Vagina (tissue), 2 donors: ENCODE results near the gene IFNAR2. TPM values are rescaled to one million over a fixed set of nuclear protein-coding genes. Genes with fewer than 3 reads are reported as not detected.

Source experiments
- DNase-seq, 2 donors: peaks; one replicate each; pipeline ENCODE4 v3.0.0-alpha.2; 2017; ENCODE audit errors: extremely low spot score in 2 of 2
- H3K27ac ChIP-seq: fragments of 200-600 bp; sonication (generic); one replicate; pipeline ENCODE4 v1.5.1; 2019
- H3K27me3 ChIP-seq: fragments of 200-600 bp; sonication (generic); one replicate; pipeline ENCODE4 v1.5.1; 2019
- H3K36me3 ChIP-seq, 2 donors: fragments of 200-600 bp; sonication (generic); one replicate each; pipeline ENCODE4 v1.5.1; 2017 to 2019
- H3K4me1 ChIP-seq: fragments of 200-600 bp; sonication (generic); one replicate; pipeline ENCODE4 v1.5.1; 2019
- H3K4me3 ChIP-seq, 2 donors: fragments of 200-600 bp; sonication (generic); 1 replicate in 1 of 2; 2 replicates in 1 of 2; pipeline ENCODE4 v1.5.1; 2016 to 2019
- H3K9me3 ChIP-seq: fragments of 200-600 bp; sonication (generic); one replicate; pipeline ENCODE4 v1.5.1; 2019
- CTCF ChIP-seq, 3 experiments: fragments of 450-650 bp in 2 of 3; fragments of 200-600 bp in 1 of 3; sonication (generic) in 1 of 3; IDR thresholded peaks; one replicate each; pipeline ENCODE4 v1.5.1; 2017 to 2019; ENCODE audit warnings: antibody characterized with exemption in 3 of 3, mild to moderate bottlenecking in 2 of 3, moderate library complexity in 2 of 3
- POLR2A ChIP-seq, 2 donors: fragments of 450-650 bp; IDR thresholded peaks; one replicate each; pipeline ENCODE4 v1.6.1; 2017; ENCODE audit warnings: antibody characterized with exemption in 2 of 2, mild to moderate bottlenecking in 2 of 2, moderate library complexity in 2 of 2
- POLR2AphosphoS5 ChIP-seq, 2 donors: sonication (generic); formaldehyde crosslinking; IDR thresholded peaks; one replicate each; pipeline ENCODE4 v1.9.0; 2017; ENCODE audit warnings: antibody characterized with exemption in 2 of 2, mild to moderate bottlenecking in 2 of 2, low read depth in 1 of 2; ENCODE audit not compliant: insufficient read depth in 1 of 2
- intact Hi-C: fragments of 100-400 bp; cut with DNase I; formaldehyde crosslinking; loops from one replicate; pipeline ENCODE4 v1.15.1; 2023
- total RNA-seq: library from RNA; depleted of rRNA; stranded (reverse); fragments of >200 nt; gene quantifications from one replicate; pipeline ENCODE4 v1.2.3, GENCODE V29; 2016

Gene IFNAR2
- total RNA-seq, 1 donor from 2014 or later, result 9.3 TPM

- intact Hi-C loops, result no loop called here
- TF ChIP-seq POLR2A (IDR thresholded peaks at IDR 0.05), result no peak
- no peak for TF ChIP-seq POLR2AphosphoS5 (IDR thresholded peaks at IDR 0.05; ENCODE audit: insufficient read depth in 1 of 2, low read depth in 1 of 2)
- no peak for TF ChIP-seq CTCF (IDR thresholded peaks at IDR 0.05)
- H3K4me1 ChIP-seq, result peaks cover 18% of the 10 kb centered on the region
- H3K27me3 ChIP-seq, result no peaks in the 10 kb centered on the region
- H3K4me3 ChIP-seq, result no peak overlapping the region
- H3K27ac ChIP-seq, result no peak overlapping the region
- no peaks in the 10 kb centered on the region for H3K9me3 ChIP-seq
- peaks cover 0 to 11% of the 10 kb centered on the region in 2 donors for H3K36me3 ChIP-seq
- DNase-seq, result peak in 1 of 2 donors; percentile 75
Measured at GRCh38 chr21:33262921-33263320, 33.2 kb downstream of the IFNAR2 start.

GRCh38 chr21:33264561-33264960, 34.8 kb downstream of the IFNAR2 start:
- no peak overlapping the region for H3K4me3 ChIP-seq
- peaks cover 0 to 11% of the 10 kb centered on the region in 2 donors for H3K36me3 ChIP-seq
- H3K27ac ChIP-seq, result no peak overlapping the region
- no peak for DNase-seq
- H3K9me3 ChIP-seq, result no peaks in the 10 kb centered on the region
- TF ChIP-seq POLR2A (IDR thresholded peaks at IDR 0.05), result no peak
- no peak for TF ChIP-seq POLR2AphosphoS5 (IDR thresholded peaks at IDR 0.05; ENCODE audit: insufficient read depth in 1 of 2, low read depth in 1 of 2)
- no peak for TF ChIP-seq CTCF (IDR thresholded peaks at IDR 0.05)
- H3K4me1 ChIP-seq, result peaks cover 26% of the 10 kb centered on the region
- no peaks in the 10 kb centered on the region for H3K27me3 ChIP-seq
- intact Hi-C loops, result no loop called here

DNA sequence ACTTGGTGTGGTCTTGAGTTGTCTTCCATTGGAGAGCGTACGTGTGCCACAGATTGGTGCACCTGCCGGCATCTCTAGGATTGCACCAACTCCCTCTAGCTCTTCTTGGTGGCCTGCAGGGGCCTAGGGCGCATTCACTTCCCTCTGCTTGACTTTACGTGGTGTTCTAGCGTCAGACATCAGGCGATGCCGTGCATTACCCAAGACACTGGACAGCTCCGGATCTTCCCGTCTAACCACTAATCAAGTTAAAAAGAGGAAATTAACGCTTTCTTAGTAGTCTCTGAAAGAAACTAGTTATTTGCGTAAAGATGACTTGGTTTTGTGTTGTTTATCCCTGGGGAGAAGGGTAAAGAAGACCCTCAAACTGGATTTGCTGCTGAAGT, 35.9 kb downstream of the IFNAR2 start:
- Histone ChIP-seq H3K4me3 (peak overlapping the region; percentile 79 to 91), H3K27me3 (no peaks in the 10 kb centered on the region), H3K9me3 (no peaks in the 10 kb centered on the region), H3K4me1 (peaks cover 26% of the 10 kb centered on the region), H3K27ac (peak overlapping the region; percentile 87), H3K36me3 (peaks cover 0 to 11% of the 10 kb centered on the region in 2 donors)
- TF ChIP-seq POLR2A (IDR thresholded peaks at IDR 0.05) (no peak), CTCF (IDR thresholded peaks at IDR 0.05) (peak in 1 of 3 experiments; percentile 9)
- intact Hi-C loops, result no loop called here
- peak in 1 of 2 donors; percentile 83 for DNase-seq

- Histone ChIP-seq H3K27ac (peak within 1 kb of the TSS; percentile 87), H3K36me3 (peaks cover 0 to 11% of the 10 kb centered on the region in 2 donors), H3K27me3 (no peaks in the 10 kb centered on the region), H3K9me3 (no peaks in the 10 kb centered on the region), H3K4me3 (peak within 1 kb of the TSS; percentile 79 to 91), H3K4me1 (peaks cover 26% of the 10 kb centered on the region)
- peak in 1 of 2 donors; percentile 86 for DNase-seq
- intact Hi-C loops, result no loop called here
- peak in 1 of 2 donors; percentile 37 for TF ChIP-seq POLR2A (IDR thresholded peaks at IDR 0.05)
- peak in 1 of 2 donors; percentile 78 for TF ChIP-seq POLR2AphosphoS5 (IDR thresholded peaks at IDR 0.05; ENCODE audit: insufficient read depth in 1 of 2, low read depth in 1 of 2)
- TF ChIP-seq CTCF (IDR thresholded peaks at IDR 0.05), result peak in 1 of 3 experiments; percentile 14
Measured at GRCh38 chr21:33266050-33266788, 36.5 kb downstream of the IFNAR2 start, which contains the start of gene IL10RB. Gene IL10RB, plus strand, starts transcription at chr21:33266367. Its CDS starts 99 bp downstream, at chr21:33266466.

GRCh38 chr21:33266789-33267135, 37.0 kb downstream of the IFNAR2 start:
- no peaks in the 10 kb centered on the region for H3K27me3 ChIP-seq
- H3K4me3 ChIP-seq, result peak overlapping the region; percentile 79 to 91
- H3K27ac ChIP-seq, result peak overlapping the region; percentile 87
- no peaks in the 10 kb centered on the region for H3K9me3 ChIP-seq
- H3K4me1 ChIP-seq, result peaks cover 26% of the 10 kb centered on the region
- peaks cover 0 to 11% of the 10 kb centered on the region in 2 donors for H3K36me3 ChIP-seq
- no peak for DNase-seq
- intact Hi-C loops, result no loop called here
- no peak for TF ChIP-seq CTCF (IDR thresholded peaks at IDR 0.05)
